Glomerular endothelial cell (primary cell): ENCODE results near the gene CERS6. TPM values are rescaled to one million over a fixed set of nuclear protein-coding genes. Genes with fewer than 3 reads are reported as not detected.

Experiments
- DNase-seq: peaks from one replicate; pipeline ENCODE4 v3.0.0-alpha.2; 2011; ENCODE audit warnings: low read depth, low spot score; ENCODE audit errors: extremely low read depth
- total RNA-seq: library from RNA; depleted of rRNA; stranded (reverse); fragments of >200 nt; gene quantifications from 2 replicates; pipeline ENCODE4 v1.2.3, GENCODE V29; 2015

CERS6 gene
- total RNA-seq, 1 donor from 2014 or later, result 13.5 TPM

DNA sequence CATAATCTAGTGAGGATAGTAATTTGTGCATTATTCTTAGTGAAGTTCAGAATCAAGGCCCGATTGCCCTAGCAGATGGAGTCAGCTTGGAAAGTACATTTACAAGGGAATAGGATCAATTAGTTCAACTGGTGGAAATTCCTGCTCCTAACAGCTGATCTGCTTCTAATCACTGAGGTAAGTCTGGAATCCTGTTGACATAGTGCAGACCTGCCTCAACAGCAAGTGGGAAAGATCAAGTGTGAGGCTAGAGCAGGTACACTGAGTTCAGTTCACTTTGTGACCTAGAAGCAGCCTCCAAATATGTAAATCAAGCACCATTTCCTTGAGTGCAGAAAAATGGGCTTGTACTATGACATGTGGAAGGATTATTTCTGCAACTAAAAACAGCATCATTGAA, 235.1 kb downstream of the CERS6 start:
- DNase-seq, result no peak

GRCh38 chr2:168692132-168692744, 236.2 kb downstream of the CERS6 start:
- DNase-seq, result no peak

DNA sequence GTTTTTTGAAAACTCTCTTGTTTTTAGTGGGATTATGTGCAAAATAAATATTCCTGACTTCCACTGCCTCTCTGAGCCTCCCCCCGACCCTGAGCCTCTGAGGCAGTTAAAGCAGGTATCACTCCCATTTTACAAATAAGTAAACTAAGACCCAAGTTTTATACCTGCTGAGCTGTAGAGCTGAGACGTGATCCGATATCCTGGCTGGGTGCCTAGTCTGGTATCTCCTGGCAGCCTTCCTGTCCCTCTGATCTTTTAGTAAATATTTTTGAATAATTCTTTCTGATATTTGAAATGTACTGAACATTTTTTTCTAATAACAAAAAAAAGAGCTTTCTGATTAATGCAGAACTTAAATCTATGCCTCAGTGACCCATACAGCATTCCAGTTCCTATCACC, 238.1 kb downstream of the CERS6 start:
- no peak for DNase-seq

DNA sequence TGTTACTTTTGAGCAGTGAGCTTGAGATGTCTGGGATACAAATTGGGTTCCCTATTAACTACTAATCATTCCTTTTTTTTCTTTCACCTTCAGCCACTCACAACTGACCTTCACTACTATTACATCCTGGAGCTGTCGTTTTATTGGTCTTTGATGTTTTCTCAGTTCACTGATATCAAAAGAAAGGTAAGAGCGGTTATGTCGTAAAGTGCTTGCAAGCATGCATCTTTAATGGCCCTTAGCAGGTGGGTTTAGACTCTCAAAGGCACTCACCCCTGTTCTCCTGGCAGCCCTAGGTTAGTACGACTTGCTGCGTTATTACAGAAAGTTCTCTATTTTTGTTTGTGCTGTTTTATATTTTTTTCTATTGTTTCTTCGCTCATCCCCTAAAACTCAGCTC, 238.8 kb downstream of the CERS6 start:
- no peak for DNase-seq

- no peak for DNase-seq
Measured at GRCh38 chr2:168697668-168698121, 241.6 kb downstream of the CERS6 start.

DNA sequence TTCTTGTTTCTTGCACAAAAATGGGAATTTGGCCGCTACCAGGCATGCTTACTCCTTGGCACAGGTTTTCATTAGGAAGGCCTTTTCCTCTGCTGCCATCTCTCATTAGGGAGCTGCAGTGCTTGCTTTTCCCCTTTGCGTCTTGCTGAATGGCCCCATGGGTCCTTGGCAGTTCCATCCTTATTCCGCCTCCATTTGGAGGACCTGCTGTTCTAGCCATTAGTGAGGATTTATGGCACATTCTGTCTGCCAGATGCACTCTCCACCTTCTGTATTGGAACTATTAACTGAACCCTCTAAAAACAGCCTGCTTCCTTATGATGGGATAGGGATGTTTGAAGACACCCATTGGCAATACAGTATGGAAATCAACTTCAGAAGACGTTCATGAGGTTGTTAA, 242.9 kb downstream of the CERS6 start:
- DNase-seq, result no peak

DNA sequence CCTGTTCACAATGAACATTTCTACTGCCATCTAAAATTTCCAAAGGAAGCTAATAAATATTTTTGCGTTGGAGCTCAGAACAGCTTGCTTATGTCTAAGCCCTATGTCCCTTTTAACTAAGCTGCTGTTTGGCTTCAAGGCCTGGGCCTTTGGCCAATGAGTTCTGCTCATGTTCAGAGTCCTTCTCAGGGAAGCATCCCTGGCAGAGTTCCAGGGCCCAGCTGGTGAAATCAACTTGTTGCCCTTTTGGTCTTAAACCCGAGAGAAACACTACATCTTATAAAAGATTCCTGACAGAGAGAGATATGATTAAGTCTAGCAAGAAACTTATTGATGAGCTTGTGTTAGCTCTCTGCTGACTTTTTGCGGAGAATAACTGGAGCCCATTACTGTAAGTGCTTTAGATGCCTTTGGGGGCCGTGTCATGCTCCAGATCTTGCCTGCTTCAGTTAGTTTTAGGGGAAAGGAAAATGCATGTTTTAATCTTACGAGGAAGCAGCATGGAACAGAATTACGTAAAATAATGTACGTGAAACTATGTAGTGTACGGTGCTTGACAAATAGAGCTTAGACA, 243.9 kb downstream of the CERS6 start:
- DNase-seq, result no peak

- no peak for DNase-seq
Measured at GRCh38 chr2:168700615-168701245, 244.7 kb downstream of the CERS6 start.

DNA sequence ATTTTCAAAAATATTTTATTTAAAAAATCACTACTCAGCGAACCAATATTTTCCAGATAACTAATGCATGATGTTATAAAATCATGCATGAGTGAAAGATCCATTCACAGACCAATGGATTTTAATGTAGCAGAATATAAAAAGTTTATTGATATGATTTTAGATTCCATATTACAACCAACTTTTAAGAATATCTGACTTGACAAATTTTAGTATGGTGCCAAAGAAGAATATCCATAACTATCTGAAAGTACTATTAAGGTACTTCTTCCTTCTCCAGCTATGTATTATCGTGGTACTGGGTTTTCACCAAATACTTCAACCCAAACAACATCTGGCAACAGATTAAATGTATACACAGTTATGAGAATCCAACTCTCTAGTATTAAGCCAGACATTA, 246.5 kb downstream of the CERS6 start:
- no peak for DNase-seq

- DNase-seq, result no peak
Measured at GRCh38 chr2:168703926-168704325, 247.9 kb downstream of the CERS6 start.

- no peak for DNase-seq
Measured at GRCh38 chr2:168705534-168706470, 249.7 kb downstream of the CERS6 start.

DNA sequence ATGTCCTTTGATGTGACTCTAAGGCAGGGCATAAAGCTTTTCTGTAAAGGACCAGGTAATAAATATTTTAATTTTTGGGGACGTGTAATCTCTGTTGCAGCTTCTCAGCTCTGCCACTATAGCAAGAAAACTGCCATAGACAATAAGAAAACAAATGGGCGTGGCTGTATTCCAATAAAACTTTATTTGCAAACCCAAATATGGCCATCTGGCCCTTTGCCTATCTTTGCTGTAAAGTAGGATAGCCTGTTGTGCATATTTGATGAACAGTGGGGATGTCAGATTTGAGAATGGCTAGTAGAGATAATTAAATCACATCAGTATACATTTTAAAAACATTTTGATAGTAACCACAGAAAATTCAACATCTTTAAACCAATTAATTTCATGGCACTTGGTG, 250.7 kb downstream of the CERS6 start:
- no peak for DNase-seq

DNA sequence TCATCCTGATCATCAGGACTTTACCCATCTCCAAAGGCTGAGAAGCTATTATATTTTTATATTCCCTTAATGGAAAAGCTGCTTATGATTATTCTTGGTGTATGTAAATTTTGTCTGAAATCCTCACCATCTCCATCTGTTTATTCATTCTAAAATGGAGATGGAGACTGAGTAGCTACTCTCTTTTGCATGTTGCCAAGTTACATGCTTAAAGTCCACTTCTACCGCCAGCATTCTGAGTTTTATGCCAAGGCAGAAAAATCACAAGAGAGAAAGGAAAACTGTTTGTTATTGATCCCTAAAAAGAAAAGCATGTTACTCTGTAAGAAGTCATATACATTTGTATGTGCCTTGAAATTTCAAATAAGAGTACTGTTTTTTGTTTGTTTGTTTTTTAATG, 252.0 kb downstream of the CERS6 start:
- DNase-seq, result no peak

- DNase-seq, result no peak
Measured at GRCh38 chr2:168710754-168711467, 254.8 kb downstream of the CERS6 start.

GRCh38 chr2:168712053-168712452, 256.0 kb downstream of the CERS6 start:
- no peak for DNase-seq

DNA sequence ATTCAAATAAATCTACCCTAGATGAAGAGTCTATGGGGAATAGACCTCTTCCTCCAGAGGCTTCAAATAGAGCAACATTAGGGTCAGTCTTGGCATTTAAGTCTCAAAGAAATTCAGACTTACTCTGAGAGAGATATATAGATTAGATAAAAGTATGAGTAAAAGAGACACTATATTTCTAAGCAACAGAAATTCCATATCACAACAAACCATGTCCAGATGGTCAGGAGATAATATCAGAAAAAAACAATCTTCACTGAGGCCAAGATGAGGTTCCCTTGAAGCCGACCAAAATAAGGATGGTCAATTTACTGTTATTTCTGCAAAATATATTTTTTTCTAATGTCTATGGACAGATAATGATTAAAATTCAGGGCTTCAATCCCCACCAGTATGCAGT, 257.3 kb downstream of the CERS6 start:
- no peak for DNase-seq

DNA sequence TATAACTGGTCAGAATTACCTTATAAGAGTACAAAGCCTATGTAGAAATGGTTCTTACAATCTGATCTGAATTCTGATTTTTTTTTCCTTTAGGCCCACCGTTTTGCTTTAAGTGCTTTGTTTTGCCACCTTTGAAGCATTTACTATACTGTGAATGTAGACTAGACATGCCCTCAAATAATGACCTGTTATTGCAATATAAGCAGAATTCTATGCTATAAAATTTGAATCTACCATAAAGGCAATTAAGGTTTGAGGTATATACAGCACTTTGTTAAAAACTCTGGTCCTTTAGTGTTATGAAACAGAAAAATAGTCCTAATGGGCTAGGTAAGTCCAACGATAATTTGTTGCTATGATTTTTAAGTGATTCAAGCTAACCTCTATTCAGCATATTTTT, 259.8 kb downstream of the CERS6 start:
- no peak for DNase-seq

- DNase-seq, result no peak
Measured at GRCh38 chr2:168716839-168717238, 260.8 kb downstream of the CERS6 start.

GRCh38 chr2:168717790-168718502, 261.9 kb downstream of the CERS6 start:
- DNase-seq, result no peak

DNA sequence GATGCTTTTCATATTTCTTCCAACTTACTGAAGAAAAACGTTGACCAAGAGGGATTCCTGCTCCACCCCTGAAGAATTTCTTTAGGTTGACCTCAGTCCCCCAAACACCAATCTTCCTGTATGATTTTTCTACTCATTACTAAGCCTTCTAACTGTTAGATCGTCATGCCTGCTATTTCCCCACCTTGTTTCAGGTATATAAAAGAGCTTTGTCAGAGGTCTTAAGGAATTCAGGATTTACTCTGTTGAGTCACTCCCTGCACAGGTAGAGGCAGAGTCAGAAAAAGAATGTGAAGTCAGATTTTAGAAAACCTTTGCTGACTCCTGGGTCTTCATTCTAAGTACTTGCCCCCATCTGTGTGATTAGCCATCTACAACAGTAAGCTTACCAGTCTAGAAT, 262.6 kb downstream of the CERS6 start:
- no peak for DNase-seq
